ENCODE measurements around the gene NARF. TPM values are rescaled to one million over a fixed set of nuclear protein-coding genes. Genes with fewer than 3 reads are reported as not detected.

NARF gene
- total RNA-seq, 1 donor from 2014 or later: 69.2 TPM

DNA sequence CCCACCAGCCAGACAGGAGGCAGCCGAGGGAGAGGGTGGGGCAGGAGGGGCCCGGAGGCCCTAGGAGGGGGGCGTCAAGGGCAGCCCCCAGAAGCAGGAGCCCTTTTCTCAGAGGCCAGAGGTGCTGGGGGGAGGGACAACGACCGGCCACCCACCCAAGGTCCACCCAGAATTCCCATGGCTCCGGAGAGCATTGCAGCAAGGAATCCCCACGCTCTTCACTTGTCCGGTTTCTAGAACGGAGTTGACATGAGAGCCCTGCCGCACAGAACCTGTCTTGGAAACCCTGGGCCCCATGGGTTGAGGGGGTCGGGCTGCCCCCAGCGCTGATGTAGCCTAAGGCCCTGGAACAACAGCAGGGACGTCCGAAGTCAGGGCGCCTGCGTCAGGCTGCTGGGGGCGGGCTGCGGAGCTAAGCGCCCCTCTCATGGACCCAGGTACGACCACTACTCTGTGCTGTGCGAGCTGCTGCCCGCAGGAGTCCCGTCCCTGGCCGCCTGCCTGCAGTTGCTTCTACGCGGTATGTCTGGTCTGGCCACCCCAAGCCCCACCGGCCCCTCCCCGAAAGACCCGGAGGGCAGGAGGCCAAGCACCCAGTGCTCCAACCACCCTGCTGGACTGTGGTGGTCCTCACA is 19.2 kb upstream of the NARF start:
- no peak for TF ChIP-seq CTCF (IDR thresholded peaks at IDR 0.05; ENCODE audit: borderline replicate concordance)
- Histone ChIP-seq H3K36me3 (peaks cover 35% of the 10 kb centered on the region), H3K27me3 (ENCODE audit: low read depth) (no peaks in the 10 kb centered on the region), H3K4me1 (no peaks in the 10 kb centered on the region), H3K27ac (replicated peaks) (no peak overlapping the region), H3K4me3 (no peak overlapping the region), H3K9me3 (replicated peaks) (no peaks in the 10 kb centered on the region)
- intact Hi-C loops (cut with micrococcal nuclease): no loop called here
- no peak for DNase-seq

DNA sequence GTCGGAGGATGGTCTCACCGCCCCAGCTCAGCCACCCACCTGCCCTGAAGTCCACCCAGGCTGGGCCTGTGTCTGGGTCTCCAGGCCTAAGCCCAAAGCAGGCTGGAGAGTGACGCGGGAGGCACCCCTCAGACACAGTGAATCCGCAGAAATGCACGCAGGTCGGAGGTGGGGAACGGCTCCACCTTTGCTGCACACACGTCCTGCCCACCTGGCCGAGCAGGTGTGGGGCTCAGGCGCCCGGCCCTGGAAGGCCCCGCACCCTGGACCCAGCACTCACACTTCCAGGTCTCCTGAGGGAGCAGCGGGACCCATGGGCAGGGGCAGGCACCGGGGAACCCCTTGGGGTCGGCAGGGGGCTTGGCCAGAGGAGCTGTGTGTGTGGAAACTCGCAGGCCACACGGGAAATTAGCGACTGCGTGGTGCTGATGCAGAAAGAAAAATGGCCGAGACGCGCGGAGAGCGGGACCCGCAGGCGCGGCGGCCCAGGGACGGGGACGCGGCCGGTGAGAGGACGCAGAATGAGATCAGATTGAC is 18.6 kb upstream of the NARF start:
- Histone ChIP-seq H3K9me3 (replicated peaks) (no peaks in the 10 kb centered on the region), H3K27me3 (ENCODE audit: low read depth) (no peaks in the 10 kb centered on the region), H3K4me1 (no peaks in the 10 kb centered on the region), H3K36me3 (peaks cover 38% of the 10 kb centered on the region), H3K4me3 (no peak overlapping the region), H3K27ac (replicated peaks) (no peak overlapping the region)
- TF ChIP-seq CTCF (IDR thresholded peaks at IDR 0.05; ENCODE audit: borderline replicate concordance): no peak
- intact Hi-C loops (cut with micrococcal nuclease): no loop called here
- DNase-seq: no peak

DNA sequence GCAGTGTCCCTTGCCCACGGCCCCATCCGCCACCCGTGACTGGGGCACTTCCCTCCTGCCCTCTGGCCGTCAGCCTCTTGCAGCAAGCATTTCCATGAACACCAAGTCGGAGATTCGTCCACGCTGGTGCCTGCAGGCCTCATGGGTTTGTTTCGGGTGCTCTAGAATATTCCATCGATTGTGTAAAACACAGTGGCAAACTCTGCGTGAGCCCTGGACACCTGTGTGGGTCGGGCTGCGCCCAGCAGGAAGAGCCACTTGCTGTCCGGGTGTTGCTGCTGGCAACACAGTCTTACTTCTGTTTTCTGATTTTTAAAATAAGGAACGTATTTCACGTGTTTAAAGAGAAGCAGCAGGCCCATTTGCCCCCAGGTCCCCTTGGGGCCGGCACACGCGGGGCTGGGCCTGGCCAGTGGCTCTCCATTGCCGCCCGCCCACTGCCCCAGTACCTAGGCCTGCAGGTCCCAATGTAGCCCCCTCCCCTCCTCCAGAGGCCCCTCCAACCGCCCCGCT is 18.0 kb upstream of the NARF start:
- Histone ChIP-seq H3K27me3 (ENCODE audit: low read depth) (no peaks in the 10 kb centered on the region), H3K4me1 (peaks cover 6% of the 10 kb centered on the region), H3K9me3 (replicated peaks) (no peaks in the 10 kb centered on the region), H3K27ac (replicated peaks) (no peak overlapping the region), H3K36me3 (peaks cover 41% of the 10 kb centered on the region), H3K4me3 (no peak overlapping the region)
- no peak for TF ChIP-seq CTCF (IDR thresholded peaks at IDR 0.05; ENCODE audit: borderline replicate concordance)
- no peak for DNase-seq
- intact Hi-C loops (cut with micrococcal nuclease): no loop called here

DNA sequence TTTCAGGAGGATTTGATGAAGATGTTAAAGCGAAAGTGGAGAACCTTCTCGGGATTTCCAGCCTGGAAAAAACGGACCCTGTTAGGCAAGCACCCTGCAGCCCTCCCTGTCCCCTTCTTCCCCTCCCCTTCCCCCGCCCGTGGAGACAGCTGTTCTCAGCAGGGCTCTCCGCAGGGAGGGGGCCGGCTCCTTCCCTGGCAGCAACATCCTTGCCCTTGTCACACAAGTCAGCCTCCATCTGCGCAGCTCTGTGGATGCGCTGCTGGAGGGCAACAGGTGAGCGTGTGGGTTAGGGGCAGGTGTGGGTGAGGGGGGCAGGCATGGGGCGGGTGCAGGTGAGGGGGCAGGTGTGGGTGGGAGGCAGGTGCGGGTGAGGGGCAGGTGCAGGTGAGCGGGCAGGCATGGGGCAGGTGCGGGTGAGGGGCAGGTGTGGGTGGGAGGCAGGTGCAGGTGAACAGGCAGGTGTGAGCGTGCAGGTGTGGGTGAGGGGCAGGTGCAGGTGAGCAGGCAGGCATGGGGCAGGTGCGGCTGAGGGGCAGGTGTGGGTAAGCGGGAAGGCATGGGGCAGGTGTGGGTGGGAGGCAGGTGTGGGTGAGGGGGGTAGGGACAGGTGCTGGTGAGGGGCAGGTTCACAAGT is 17.4 kb upstream of the NARF start:
- no peak for DNase-seq
- no peak for TF ChIP-seq CTCF (IDR thresholded peaks at IDR 0.05; ENCODE audit: borderline replicate concordance)
- Histone ChIP-seq H3K36me3 (peaks cover 35% of the 10 kb centered on the region), H3K9me3 (replicated peaks) (no peaks in the 10 kb centered on the region), H3K4me1 (peaks cover 12% of the 10 kb centered on the region), H3K27ac (replicated peaks) (no peak overlapping the region), H3K27me3 (ENCODE audit: low read depth) (no peaks in the 10 kb centered on the region), H3K4me3 (no peak overlapping the region)
- intact Hi-C loops (cut with micrococcal nuclease): no loop called here

DNA sequence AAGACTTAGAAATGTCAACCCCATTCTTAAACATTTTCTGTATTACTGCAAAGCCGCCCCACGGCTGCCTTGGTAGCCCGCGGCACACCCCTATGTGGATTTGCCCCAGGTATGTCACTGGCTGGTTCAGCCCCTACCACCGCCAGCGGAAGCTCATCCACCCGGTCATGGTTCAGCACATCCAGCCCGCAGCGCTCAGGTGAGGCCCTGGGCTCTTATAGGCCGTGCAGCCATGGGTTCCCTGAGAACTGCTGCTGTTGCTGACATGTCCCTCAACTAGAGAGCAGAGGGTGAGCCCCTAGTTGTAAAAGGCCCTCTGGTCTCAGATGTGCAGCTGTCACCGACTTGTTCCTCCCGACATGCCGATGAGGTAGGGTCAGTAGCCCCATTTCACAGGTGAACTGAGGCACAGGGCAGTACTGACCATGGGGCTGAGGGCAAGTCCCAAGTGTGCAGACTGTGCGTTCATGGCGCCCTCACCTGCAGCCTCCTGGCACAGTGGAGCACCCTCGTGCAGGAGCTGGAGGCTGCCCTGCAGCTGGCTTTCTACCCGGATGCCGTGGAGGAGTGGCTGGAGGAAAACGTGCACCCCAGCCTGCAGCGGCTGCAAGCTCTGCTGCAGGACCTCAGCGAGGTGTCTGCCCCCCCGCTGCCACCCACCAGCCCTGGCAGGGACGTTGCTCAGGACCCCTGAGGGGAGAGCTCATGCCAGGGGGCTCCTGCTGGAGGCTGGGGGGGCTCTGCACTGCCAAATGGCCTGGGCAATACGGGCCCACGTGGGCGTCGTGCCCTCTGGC is 16.7 kb upstream of the NARF start:
- H3K27me3 ChIP-seq (ENCODE audit: low read depth): no peaks in the 10 kb centered on the region
- no peak for TF ChIP-seq CTCF (IDR thresholded peaks at IDR 0.05; ENCODE audit: borderline replicate concordance)
- no peak for DNase-seq
- no peak overlapping the region for H3K27ac ChIP-seq (replicated peaks)
- intact Hi-C loops (cut with micrococcal nuclease): no loop called here
- H3K4me3 ChIP-seq: no peak overlapping the region
- peaks cover 15% of the 10 kb centered on the region for H3K4me1 ChIP-seq
- H3K9me3 ChIP-seq (replicated peaks): no peaks in the 10 kb centered on the region
- peaks cover 34% of the 10 kb centered on the region for H3K36me3 ChIP-seq
